SK-N-SH (cell line): ENCODE measurements around the gene CDH13. TPM values are rescaled to one million over a fixed set of nuclear protein-coding genes. Genes with fewer than 3 reads are reported as not detected.

Source experiments
- CTCF ChIA-PET: fragments of 300-600, 350-600 bp; formaldehyde crosslinking; extraction: SDS; loops from one replicate; lab custom pipeline; 2021; lab: Yijun Ruan, JAX
- POLR2A ChIA-PET: fragments of 350-600 bp; sonication (Branson Sonifier 250); formaldehyde crosslinking; extraction: SDS; loops from one replicate; lab custom pipeline; 2020; ENCODE audit warnings: antibody characterized with exemption, inconsistent platforms; lab: Yijun Ruan, JAX
- DNase-seq: peaks from one replicate; pipeline ENCODE4 v3.0.0; 2012
- H2AFZ ChIP-seq: fragments of 200-600 bp; sonication (generic); 2 replicates; pipeline ENCODE4 v1.8.1; 2016; ENCODE audit warnings: antibody characterized with exemption, mild to moderate bottlenecking, low read depth
- H3F3A ChIP-seq: fragments of 200-600 bp; sonication (generic); replicated peaks from 2 replicates; pipeline ENCODE3; 2016; ENCODE audit warnings: antibody characterized with exemption, mild to moderate bottlenecking; ENCODE audit not compliant: insufficient read depth
- H3K27ac ChIP-seq, 2 experiments: fragments of 200-500 bp in 1 of 2; fragments of 200-600 bp in 1 of 2; sonication (Bioruptor generic) in 1 of 2; sonication (generic), shearing (Covaris generic) in 1 of 2; 2 replicates each; pipeline versions ENCODE4 v1.5.1 to v1.6.1; 2014 to 2016; ENCODE audit warnings: low read depth in 2 of 2, inconsistent platforms in 1 of 2, low read length in 1 of 2, mild to moderate bottlenecking in 1 of 2, mixed read lengths in 1 of 2
- H3K27me3 ChIP-seq: fragments of 200-600 bp; sonication (generic), shearing (Covaris generic); 2 replicates; pipeline ENCODE4 v1.6.1; 2016; ENCODE audit warnings: mixed run types; ENCODE audit not compliant: insufficient read depth
- H3K36me3 ChIP-seq, 2 experiments: fragments of 200-500 bp in 1 of 2; fragments of 200-600 bp in 1 of 2; sonication (Bioruptor generic) in 1 of 2; sonication (generic) in 1 of 2; replicated peaks in 1 of 2; 2 replicates each; pipeline versions ENCODE3 to v1.5.1; 2014 to 2016; ENCODE audit warnings: low read length in 1 of 2, mild to moderate bottlenecking in 1 of 2; ENCODE audit not compliant: insufficient read depth in 2 of 2, control insufficient read depth in 1 of 2
- H3K4me1 ChIP-seq, 2 experiments: fragments of 200-500 bp in 1 of 2; fragments of 200-600 bp in 1 of 2; sonication (Bioruptor generic) in 1 of 2; sonication (generic), shearing (Covaris generic) in 1 of 2; 2 replicates each; pipeline versions ENCODE4 v1.5.1 to v1.6.1; 2014 to 2016; ENCODE audit warnings: low read depth in 1 of 2, low read length in 1 of 2, mixed run types in 1 of 2; ENCODE audit not compliant: insufficient read depth in 2 of 2, control insufficient read depth in 1 of 2
- H3K4me2 ChIP-seq: fragments of 200-600 bp; sonication (generic), shearing (Covaris generic); 2 replicates; pipeline ENCODE4 v1.6.1; 2017; ENCODE audit warnings: mixed run types
- H3K4me3 ChIP-seq, 2 experiments: fragments of 200-500 bp in 1 of 2; fragments of 200-600 bp in 1 of 2; sonication (Bioruptor generic) in 1 of 2; sonication (generic), shearing (Covaris generic) in 1 of 2; 2 replicates each; pipeline versions ENCODE4 v1.5.1 to v1.8.1; 2014 to 2016; ENCODE audit warnings: low read depth in 2 of 2, inconsistent platforms in 1 of 2, low read length in 1 of 2, mild to moderate bottlenecking in 1 of 2, mixed read lengths in 1 of 2, moderate library complexity in 1 of 2
- H3K79me2 ChIP-seq: fragments of 200-600 bp; sonication (generic); 2 replicates; pipeline ENCODE4 v1.8.1; 2017; ENCODE audit warnings: mild to moderate bottlenecking; ENCODE audit not compliant: insufficient read depth
- H3K9ac ChIP-seq: fragments of 200-600 bp; sonication (generic); 2 replicates; pipeline ENCODE4 v1.6.1; 2017; ENCODE audit warnings: mixed run types
- H3K9me2 ChIP-seq: fragments of 200-600 bp; sonication (generic); 2 replicates; pipeline ENCODE4 v1.6.1; 2017; ENCODE audit warnings: mixed run types
- H3K9me3 ChIP-seq: fragments of 200-600 bp; sonication (generic); 2 replicates; pipeline ENCODE4 v1.6.1; 2017; ENCODE audit warnings: mixed run types, mild to moderate bottlenecking, moderate library complexity
- H4K20me1 ChIP-seq: fragments of 200-600 bp; sonication (generic); 2 replicates; pipeline ENCODE4 v1.6.1; 2017; ENCODE audit warnings: mild to moderate bottlenecking, mixed run types; ENCODE audit not compliant: insufficient read depth
- CHD2 ChIP-seq: fragments of 150-350 bp; IDR thresholded peaks from 2 replicates; pipeline ENCODE4 v1.6.1; 2018; ENCODE audit warnings: low read length; ENCODE audit not compliant: partially characterized antibody
- FOSL2 ChIP-seq: IDR thresholded peaks from 2 replicates; pipeline ENCODE4 v1.4.0; 2012; ENCODE audit warnings: low read depth, mild to moderate bottlenecking, moderate library complexity, borderline replicate concordance
- FOXJ3 ChIP-seq: sonication (generic); formaldehyde crosslinking; IDR thresholded peaks from 2 replicates; pipeline ENCODE4 v1.5.1; 2020; ENCODE audit warnings: mild to moderate bottlenecking, missing genetic modification reagents
- GATA2 ChIP-seq: sonication (generic); formaldehyde crosslinking; IDR thresholded peaks from 2 replicates; pipeline ENCODE4 v1.5.0; 2020; ENCODE audit warnings: mild to moderate bottlenecking, missing genetic modification reagents
- IRF3 ChIP-seq: fragments of 150-350 bp; IDR thresholded peaks from 2 replicates; pipeline ENCODE4 v1.6.1; 2016; ENCODE audit warnings: mild to moderate bottlenecking, low read depth, low read length
- JUND ChIP-seq: IDR thresholded peaks from 2 replicates; pipeline ENCODE4 v1.4.0; 2012
- MXI1 ChIP-seq: IDR thresholded peaks from 2 replicates; pipeline ENCODE4 v1.6.1; 2012; ENCODE audit warnings: mild to moderate bottlenecking, low read depth, low read length, improper control_type of control experiment
- NFIC ChIP-seq: IDR thresholded peaks from 2 replicates; pipeline ENCODE4 v1.4.0; 2012; ENCODE audit warnings: borderline replicate concordance
- RXRA ChIP-seq: IDR thresholded peaks from 2 replicates; pipeline ENCODE4 v1.4.0; 2012; ENCODE audit warnings: low read depth, mild to moderate bottlenecking, borderline replicate concordance
- TCF12 ChIP-seq: IDR thresholded peaks from 2 replicates; pipeline ENCODE4 v1.4.0; 2012
- WGBS: methylation state at CpG from one replicate; pipeline ENCODE4 v1.1.6; 2017; ENCODE audit warnings: low lambda C conversion rate; 5-methylcytosine and 5-hydroxymethylcytosine counted together
- polyA plus RNA-seq, 3 experiments: library from polyadenylated mRNA; depleted of rRNA; stranded (reverse); fragments of >200 nt; gene quantifications; 2 replicates each; pipeline ENCODE4 v1.2.3, GENCODE V29; 2012
- TF ChIP-seq, protein P1 (sequence below): IDR thresholded peaks from 2 replicates; pipeline ENCODE4 v1.4.0; 2012; ENCODE audit warnings: low read depth, borderline replicate concordance

CDH13 gene
- polyA plus RNA-seq, 1 of the 3 experiments (the other 2 are of a cell fraction), result 93.0 TPM

GRCh38 chr16:83794860-83795554 lies 1168.2 kb downstream of the CDH13 start:
- Histone ChIP-seq H3K4me1 (no peaks in the 10 kb centered on the region), H3F3A (no peaks in the 10 kb centered on the region), H3K79me2 (no peaks in the 10 kb centered on the region), H3K27ac (no peak overlapping the region), H3K4me3 (no peak overlapping the region), H3K36me3 (no peaks in the 10 kb centered on the region), H3K9ac (no peak overlapping the region), H2AFZ (no peak overlapping the region), H4K20me1 (no peaks in the 10 kb centered on the region), H3K4me2 (no peak overlapping the region), H3K9me3 (no peaks in the 10 kb centered on the region), H3K27me3 (no peaks in the 10 kb centered on the region), H3K9me2 (no peaks in the 10 kb centered on the region)
- WGBS, result 50% methylated on average over 10 of the region's 10 CpGs
- CTCF ChIA-PET, result no interaction called here
- TF ChIP-seq, protein P1, sequence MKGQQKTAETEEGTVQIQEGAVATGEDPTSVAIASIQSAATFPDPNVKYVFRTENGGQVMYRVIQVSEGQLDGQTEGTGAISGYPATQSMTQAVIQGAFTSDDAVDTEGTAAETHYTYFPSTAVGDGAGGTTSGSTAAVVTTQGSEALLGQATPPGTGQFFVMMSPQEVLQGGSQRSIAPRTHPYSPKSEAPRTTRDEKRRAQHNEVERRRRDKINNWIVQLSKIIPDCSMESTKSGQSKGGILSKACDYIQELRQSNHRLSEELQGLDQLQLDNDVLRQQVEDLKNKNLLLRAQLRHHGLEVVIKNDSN, result no peak
- no peak for TF ChIP-seq RXRA
- POLR2A ChIA-PET, result no interaction called here
- no peak for DNase-seq

GRCh38 chr16:83797013-83797412 lies 1170.2 kb downstream of the CDH13 start:
- POLR2A ChIA-PET, result no interaction called here
- no peaks in the 10 kb centered on the region for H3K9me2 ChIP-seq
- no peaks in the 10 kb centered on the region for H3K27me3 ChIP-seq
- no peak overlapping the region for H3K9ac ChIP-seq
- H3K27ac ChIP-seq, result no peak overlapping the region
- no peaks in the 10 kb centered on the region for H4K20me1 ChIP-seq
- H3F3A ChIP-seq, result no peaks in the 10 kb centered on the region
- no peaks in the 10 kb centered on the region for H3K79me2 ChIP-seq
- H2AFZ ChIP-seq, result no peak overlapping the region
- H3K36me3 ChIP-seq, result no peaks in the 10 kb centered on the region
- TF ChIP-seq FOSL2, result no peak
- TF ChIP-seq CHD2, result no peak
- TF ChIP-seq MXI1, result no peak
- no peak for TF ChIP-seq IRF3
- no peak for TF ChIP-seq TCF12
- TF ChIP-seq FOXJ3 (CRISPR knock-in tag), result no peak
- no peak for TF ChIP-seq RXRA
- no peak for TF ChIP-seq JUND
- TF ChIP-seq NFIC, result no peak
- no peak for TF ChIP-seq GATA2
- TF ChIP-seq, all 33 proteins: peak for 0
- no peaks in the 10 kb centered on the region for H3K4me1 ChIP-seq
- no peak for DNase-seq
- H3K9me3 ChIP-seq, result no peaks in the 10 kb centered on the region
- WGBS, result 58% methylated on average over 9 of the region's 9 CpGs
- CTCF ChIA-PET, result no interaction called here
- H3K4me3 ChIP-seq, result no peak overlapping the region
- no peak overlapping the region for H3K4me2 ChIP-seq
